ENCODE data around the gene MAP3K3.
A peak's percentile ranks its signal among the peaks of the same experiment; 100 is the strongest.

Gene MAP3K3

GRCh38 chr17:63696381-63696961 is 74.3 kb downstream of the MAP3K3 start:
- Histone ChIP-seq H3K9me3 (ENCODE audit: insufficient read depth, low read depth, low read length) (no peaks in the 10 kb centered on the region), H3K4me3 (ENCODE audit: low read length) (no peak overlapping the region), H3K4me1 (ENCODE audit: insufficient read depth, low read length) (peaks cover 5% of the 10 kb centered on the region; the same call in 1 of the 2 replicates), H3K9ac (ENCODE audit: low read depth, low read length) (no peak overlapping the region), H3K36me3 (ENCODE audit: insufficient read depth, low read depth, low read length) (peaks cover 17% of the 10 kb centered on the region), H3K27ac (ENCODE audit: low read length) (no peak overlapping the region), H3K27me3 (ENCODE audit: insufficient read depth, low read length) (peaks cover 6% of the 10 kb centered on the region; the same call in 1 of the 2 replicates)

- no peak overlapping the region for H3K27ac ChIP-seq (ENCODE audit: low read length)
- peaks cover 13% of the 10 kb centered on the region for H3K36me3 ChIP-seq (ENCODE audit: insufficient read depth, low read depth, low read length)
- H3K9ac ChIP-seq (ENCODE audit: low read depth, low read length): no peak overlapping the region
- H3K4me1 ChIP-seq (ENCODE audit: insufficient read depth, low read length): peaks cover 5% of the 10 kb centered on the region; the same call in 1 of the 2 replicates
- H3K9me3 ChIP-seq (ENCODE audit: insufficient read depth, low read depth, low read length): no peaks in the 10 kb centered on the region
- H3K27me3 ChIP-seq (ENCODE audit: insufficient read depth, low read length): peaks cover 7% of the 10 kb centered on the region; the same call in 1 of the 2 replicates
- 0 out of 2 replicates have a peak overlapping the region, but pooled peaks have one; percentile 71 for H3K4me3 ChIP-seq (ENCODE audit: low read length)
These were observed 75.4 kb downstream of the MAP3K3 start for GRCh38 chr17:63697341-63698286.

GRCh38 chr17:63698381-63698885 is 76.2 kb downstream of the MAP3K3 start:
- Histone ChIP-seq H3K36me3 (ENCODE audit: insufficient read depth, low read depth, low read length) (peaks cover 21% of the 10 kb centered on the region), H3K9me3 (ENCODE audit: insufficient read depth, low read depth, low read length) (no peaks in the 10 kb centered on the region), H3K9ac (ENCODE audit: low read depth, low read length) (peak overlapping the region; percentile 58; the same call in 1 of the 2 replicates), H3K4me1 (ENCODE audit: insufficient read depth, low read length) (peaks cover 7% of the 10 kb centered on the region; the same call in 1 of the 2 replicates), H3K27ac (ENCODE audit: low read length) (no peak overlapping the region), H3K27me3 (ENCODE audit: insufficient read depth, low read length) (peaks cover 7% of the 10 kb centered on the region; the same call in 1 of the 2 replicates), H3K4me3 (ENCODE audit: low read length) (peak overlapping the region; percentile 71)

- peaks cover 7% of the 10 kb centered on the region; the same call in 1 of the 2 replicates for H3K4me1 ChIP-seq (ENCODE audit: insufficient read depth, low read length)
- H3K36me3 ChIP-seq (ENCODE audit: insufficient read depth, low read depth, low read length): peaks cover 25% of the 10 kb centered on the region
These were observed 76.8 kb downstream of the MAP3K3 start for GRCh38 chr17:63698886-63699637.

GRCh38 chr17:63699638-63700527 is 77.7 kb downstream of the MAP3K3 start, which contains the start of gene LIMD2:
TSS of gene LIMD2 (minus strand) at chr17:63700125. CDS start at chr17:63699298, 827 bp downstream.
- Histone ChIP-seq H3K36me3 (ENCODE audit: insufficient read depth, low read depth, low read length) (peaks cover 31% of the 10 kb centered on the region), H3K4me3 (ENCODE audit: low read length) (peak within 1 kb of the TSS; percentile 71), H3K9me3 (ENCODE audit: insufficient read depth, low read depth, low read length) (no peaks in the 10 kb centered on the region), H3K4me1 (ENCODE audit: insufficient read depth, low read length) (peaks cover 7% of the 10 kb centered on the region; the same call in 1 of the 2 replicates), H3K27ac (ENCODE audit: low read length) (no peak within 1 kb of the TSS), H3K27me3 (ENCODE audit: insufficient read depth, low read length) (peaks cover 7% of the 10 kb centered on the region; the same call in 1 of the 2 replicates), H3K9ac (ENCODE audit: low read depth, low read length) (peak within 1 kb of the TSS; percentile 74; the same call in 1 of the 2 replicates)

More at GRCh38 chr17:63698886-63699637, 76.8 kb downstream of the MAP3K3 start:
- H3K27me3 ChIP-seq (ENCODE audit: insufficient read depth, low read length): peaks cover 7% of the 10 kb centered on the region; the same call in 1 of the 2 replicates
- H3K27ac ChIP-seq (ENCODE audit: low read length): no peak overlapping the region
- H3K9me3 ChIP-seq (ENCODE audit: insufficient read depth, low read depth, low read length): no peaks in the 10 kb centered on the region
- peak overlapping the region; percentile 58; the same call in 1 of the 2 replicates for H3K9ac ChIP-seq (ENCODE audit: low read depth, low read length)
- peak overlapping the region; percentile 71 for H3K4me3 ChIP-seq (ENCODE audit: low read length)

GRCh38 chr17:63700528-63701455 is 78.6 kb downstream of the MAP3K3 start:
- Histone ChIP-seq H3K9me3 (ENCODE audit: insufficient read depth, low read depth, low read length) (no peaks in the 10 kb centered on the region), H3K4me3 (ENCODE audit: low read length) (peak overlapping the region; percentile 68; the same call in 1 of the 2 replicates), H3K27me3 (ENCODE audit: insufficient read depth, low read length) (peaks cover 7% of the 10 kb centered on the region; the same call in 1 of the 2 replicates), H3K36me3 (ENCODE audit: insufficient read depth, low read depth, low read length) (peaks cover 39% of the 10 kb centered on the region), H3K27ac (ENCODE audit: low read length) (no peak overlapping the region), H3K9ac (ENCODE audit: low read depth, low read length) (peak overlapping the region; percentile 74; the same call in 1 of the 2 replicates), H3K4me1 (ENCODE audit: insufficient read depth, low read length) (peaks cover 7% of the 10 kb centered on the region; the same call in 1 of the 2 replicates)

GRCh38 chr17:63701456-63701820 is 79.2 kb downstream of the MAP3K3 start:
- H3K4me1 ChIP-seq (ENCODE audit: insufficient read depth, low read length): peaks cover 7% of the 10 kb centered on the region; the same call in 1 of the 2 replicates
- H3K4me3 ChIP-seq (ENCODE audit: low read length): peak overlapping the region; percentile 68; the same call in 1 of the 2 replicates
- H3K9ac ChIP-seq (ENCODE audit: low read depth, low read length): peak overlapping the region; percentile 74; the same call in 1 of the 2 replicates
- H3K27ac ChIP-seq (ENCODE audit: low read length): no peak overlapping the region
- H3K27me3 ChIP-seq (ENCODE audit: insufficient read depth, low read length): peaks cover 7% of the 10 kb centered on the region; the same call in 1 of the 2 replicates
- H3K9me3 ChIP-seq (ENCODE audit: insufficient read depth, low read depth, low read length): no peaks in the 10 kb centered on the region
- H3K36me3 ChIP-seq (ENCODE audit: insufficient read depth, low read depth, low read length): peaks cover 41% of the 10 kb centered on the region

- no peaks in the 10 kb centered on the region for H3K9me3 ChIP-seq (ENCODE audit: insufficient read depth, low read depth, low read length)
- no peak overlapping the region for H3K9ac ChIP-seq (ENCODE audit: low read depth, low read length)
- peaks cover 7% of the 10 kb centered on the region; the same call in 1 of the 2 replicates for H3K4me1 ChIP-seq (ENCODE audit: insufficient read depth, low read length)
- H3K36me3 ChIP-seq (ENCODE audit: insufficient read depth, low read depth, low read length): peaks cover 39% of the 10 kb centered on the region
- no peak overlapping the region for H3K27ac ChIP-seq (ENCODE audit: low read length)
- no peak overlapping the region for H3K4me3 ChIP-seq (ENCODE audit: low read length)
- peaks cover 7% of the 10 kb centered on the region; the same call in 1 of the 2 replicates for H3K27me3 ChIP-seq (ENCODE audit: insufficient read depth, low read length)
These were observed 79.9 kb downstream of the MAP3K3 start for GRCh38 chr17:63701868-63702720.

GRCh38 chr17:63702721-63703015 is 80.5 kb downstream of the MAP3K3 start:
- peaks cover 38% of the 10 kb centered on the region for H3K36me3 ChIP-seq (ENCODE audit: insufficient read depth, low read depth, low read length)

More at GRCh38 chr17:63702721-63703015, 80.5 kb downstream of the MAP3K3 start:
- no peak overlapping the region for H3K4me3 ChIP-seq (ENCODE audit: low read length)
- H3K27ac ChIP-seq (ENCODE audit: low read length): no peak overlapping the region
- no peak overlapping the region for H3K9ac ChIP-seq (ENCODE audit: low read depth, low read length)
- peaks cover 7% of the 10 kb centered on the region; the same call in 1 of the 2 replicates for H3K27me3 ChIP-seq (ENCODE audit: insufficient read depth, low read length)
- H3K4me1 ChIP-seq (ENCODE audit: insufficient read depth, low read length): peaks cover 7% of the 10 kb centered on the region; the same call in 1 of the 2 replicates
- no peaks in the 10 kb centered on the region for H3K9me3 ChIP-seq (ENCODE audit: insufficient read depth, low read depth, low read length)
